G401 (cell line): ENCODE results near the gene AK8. TPM values are rescaled to one million over a fixed set of nuclear protein-coding genes. Genes with fewer than 3 reads are reported as not detected.

Experiments
- DNase-seq: peaks from one replicate; pipeline ENCODE4 v3.0.0-alpha.2; 2015; ENCODE audit warnings: low spot score
- in situ Hi-C: cut with HindIII; loops from 2 replicates; pipeline ENCODE4 v1.10.0; 2016; ENCODE audit warnings: low sequenced_read_pairs, mixed read lengths
- total RNA-seq: library from RNA; depleted of rRNA; stranded (reverse); fragments of >200 nt; shearing (Covaris generic); gene quantifications from 2 replicates; pipeline ENCODE4 v1.2.3, GENCODE V29; 2014

AK8 gene
- total RNA-seq, 1 experiment from 2014 or later, result 3.6 TPM

DNA sequence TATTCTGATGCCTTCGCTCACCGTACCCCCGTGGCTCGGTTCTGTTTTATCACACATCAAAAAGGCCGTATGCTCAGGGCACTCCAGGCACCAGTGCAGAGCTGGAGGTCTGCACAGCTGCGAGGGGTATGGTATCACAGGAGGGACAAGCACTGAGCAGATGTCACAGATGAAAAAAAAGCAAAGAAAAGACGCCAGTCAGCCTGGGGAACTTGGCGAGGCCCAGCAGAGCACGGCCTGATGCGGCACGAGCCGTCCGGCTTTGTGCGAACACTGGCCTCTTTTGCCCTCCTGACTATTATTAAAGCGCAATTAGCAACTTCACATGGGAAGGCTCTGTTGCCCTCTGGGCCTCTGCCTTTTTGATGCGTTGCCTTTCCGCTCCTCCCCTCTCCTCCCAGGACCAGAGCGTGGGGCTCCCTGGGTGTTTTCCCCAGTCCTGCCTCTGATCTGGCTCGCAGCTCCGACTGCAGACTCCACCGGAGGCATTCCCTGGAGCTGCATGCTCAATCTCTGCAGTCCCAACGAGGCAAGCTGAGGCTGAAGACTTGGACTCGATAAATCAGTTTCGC is 44.4 kb downstream of the AK8 start:
- in situ Hi-C loops, result no loop called here
- DNase-seq, result no peak

- in situ Hi-C loops, result no loop called here
- no peak for DNase-seq
These were observed 45.8 kb downstream of the AK8 start for GRCh38 chr9:132832171-132832881.

DNA sequence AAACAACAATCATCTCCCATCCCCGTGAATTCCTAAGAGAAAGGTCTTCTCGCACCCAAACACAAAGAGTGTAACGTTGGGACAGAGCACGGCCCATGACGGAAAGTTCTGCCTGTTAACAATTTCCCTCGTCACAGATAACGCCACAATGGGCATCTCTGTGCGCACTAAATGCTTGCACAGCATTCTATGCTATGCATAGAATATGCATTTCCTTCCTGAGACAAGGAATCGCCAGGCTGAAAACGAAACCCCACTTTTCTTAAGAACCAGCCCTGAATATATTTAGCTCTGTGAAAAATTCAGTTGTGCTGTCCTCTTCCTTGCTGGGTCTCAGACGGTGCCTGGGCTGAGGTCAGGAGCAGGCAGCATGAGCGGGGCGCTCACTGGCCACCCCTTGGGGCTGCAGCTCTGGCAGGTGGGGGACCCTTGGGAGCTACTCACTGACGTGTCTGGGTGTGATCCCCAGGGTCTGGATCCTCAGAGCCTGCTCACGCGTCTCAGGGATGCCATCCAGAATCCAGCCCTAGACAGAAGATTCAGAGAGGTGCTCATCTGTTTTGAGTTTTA is 49.8 kb downstream of the AK8 start:
- no peak for DNase-seq
- in situ Hi-C loops, result no loop called here

DNA sequence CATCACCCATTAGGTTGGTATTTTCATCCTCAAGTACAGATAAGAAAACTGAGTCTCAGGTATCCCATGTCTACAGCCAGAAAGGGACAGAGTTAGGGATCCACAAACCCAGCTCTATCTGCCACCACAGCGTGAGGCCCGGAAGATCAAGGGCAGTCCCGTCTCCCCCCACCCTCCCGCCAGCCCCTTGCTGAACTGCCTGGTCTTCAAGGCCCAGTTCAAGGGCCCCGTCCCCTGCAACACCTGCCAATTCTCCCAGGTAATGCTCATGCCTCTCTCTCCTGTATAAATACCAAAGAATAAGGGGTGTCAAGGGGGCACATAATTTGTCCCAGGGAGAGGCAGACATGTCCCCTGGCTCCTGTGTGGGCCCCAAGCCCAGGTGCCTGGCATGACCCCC is 50.7 kb downstream of the AK8 start:
- in situ Hi-C loops, result no loop called here
- no peak for DNase-seq

- DNase-seq, result no peak
- in situ Hi-C loops, result no loop called here
These were observed 51.3 kb downstream of the AK8 start for GRCh38 chr9:132826621-132827365.

DNA sequence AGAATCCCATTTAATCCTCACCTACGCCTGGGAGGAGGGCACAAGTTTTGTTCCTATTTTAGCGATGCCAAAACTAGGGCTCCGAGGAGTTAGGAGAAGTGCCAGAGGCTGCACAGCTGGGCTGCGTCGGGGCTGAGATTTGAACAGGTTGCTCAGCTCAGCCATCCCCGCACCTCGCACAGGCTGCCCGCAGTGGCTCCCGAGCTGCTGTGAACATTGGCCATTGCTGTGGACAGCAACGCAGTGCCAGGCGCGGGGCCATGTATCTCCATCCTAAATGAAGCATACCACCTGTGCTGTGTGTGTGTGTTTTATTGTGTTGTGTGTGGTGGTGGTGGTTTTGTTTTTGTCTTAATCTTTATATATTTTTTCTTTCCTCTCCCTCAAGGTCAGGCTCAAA is 52.0 kb downstream of the AK8 start:
- in situ Hi-C loops, result no loop called here
- no peak for DNase-seq

GRCh38 chr9:132825430-132825829 is 52.7 kb downstream of the AK8 start:
- DNase-seq, result no peak
- in situ Hi-C loops, result no loop called here

DNA sequence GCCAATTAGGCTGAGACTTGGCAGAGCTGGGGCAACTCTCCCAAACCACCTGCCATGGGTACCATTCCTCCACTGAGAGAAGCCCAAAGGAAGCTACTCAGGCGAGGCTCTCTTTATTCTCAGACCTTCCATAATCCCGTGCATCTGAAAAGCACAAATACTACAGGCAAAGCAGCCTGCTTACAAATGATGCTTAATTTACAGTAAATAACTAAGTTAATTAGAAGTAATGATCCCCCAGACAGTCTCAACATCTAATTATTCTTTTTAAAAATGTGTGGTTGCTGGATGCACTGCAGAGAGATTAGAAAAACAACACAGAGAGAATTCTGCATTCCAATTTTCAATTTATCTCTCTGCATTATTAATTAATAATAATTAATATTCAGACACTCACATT is 53.1 kb downstream of the AK8 start:
- no peak for DNase-seq
- in situ Hi-C loops, result no loop called here

GRCh38 chr9:132824151-132824550 is 53.9 kb downstream of the AK8 start:
- in situ Hi-C loops, result no loop called here
- DNase-seq, result no peak

- in situ Hi-C loops, result no loop called here
- no peak for DNase-seq
These were observed 54.5 kb downstream of the AK8 start for GRCh38 chr9:132823370-132824145.

DNA sequence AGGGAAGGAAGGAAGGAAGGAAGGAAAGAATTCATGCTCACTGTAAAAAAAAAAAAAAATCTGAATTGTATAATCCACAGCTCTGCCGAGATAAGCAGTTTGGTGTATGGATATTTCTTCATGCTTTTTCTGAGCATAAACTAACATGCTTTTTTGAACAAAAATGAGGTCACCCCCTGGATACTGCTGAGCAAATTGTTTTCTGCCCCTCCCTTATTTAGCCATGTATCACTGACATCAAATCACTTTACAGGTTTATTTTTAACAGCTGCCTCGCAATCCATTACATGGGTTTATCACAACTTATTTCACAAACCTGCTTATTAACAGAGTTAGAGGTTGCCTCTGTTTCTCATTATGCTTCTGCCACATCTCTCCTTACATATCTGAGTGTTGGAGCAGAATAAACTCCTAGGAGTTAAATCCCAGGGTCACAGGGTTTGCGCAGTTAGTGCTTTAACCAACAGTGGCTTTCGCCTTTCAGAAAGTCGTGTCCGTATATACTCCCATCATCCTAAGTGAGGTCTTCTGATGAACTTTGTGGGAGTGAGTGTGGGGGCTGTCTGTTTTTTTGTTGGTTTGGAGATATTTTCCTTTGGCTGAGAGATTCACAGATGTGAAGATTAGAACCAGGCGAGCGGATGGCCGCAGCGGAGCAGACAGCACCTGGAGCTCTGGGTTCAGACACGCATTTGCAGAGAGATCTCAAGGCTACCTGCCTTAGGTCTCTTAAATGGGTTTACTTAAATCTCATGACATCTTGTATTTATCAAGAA is 57.7 kb downstream of the AK8 start:
- in situ Hi-C loops, result no loop called here
- DNase-seq, result no peak

GRCh38 chr9:132818588-132818987 is 59.5 kb downstream of the AK8 start:
- in situ Hi-C loops, result no loop called here
- DNase-seq, result no peak

GRCh38 chr9:132814937-132815336 is 63.1 kb downstream of the AK8 start:
- in situ Hi-C loops, result no loop called here
- DNase-seq, result no peak

- DNase-seq, result no peak
- in situ Hi-C loops, result no loop called here
These were observed 64.8 kb downstream of the AK8 start for GRCh38 chr9:132813115-132813771.

DNA sequence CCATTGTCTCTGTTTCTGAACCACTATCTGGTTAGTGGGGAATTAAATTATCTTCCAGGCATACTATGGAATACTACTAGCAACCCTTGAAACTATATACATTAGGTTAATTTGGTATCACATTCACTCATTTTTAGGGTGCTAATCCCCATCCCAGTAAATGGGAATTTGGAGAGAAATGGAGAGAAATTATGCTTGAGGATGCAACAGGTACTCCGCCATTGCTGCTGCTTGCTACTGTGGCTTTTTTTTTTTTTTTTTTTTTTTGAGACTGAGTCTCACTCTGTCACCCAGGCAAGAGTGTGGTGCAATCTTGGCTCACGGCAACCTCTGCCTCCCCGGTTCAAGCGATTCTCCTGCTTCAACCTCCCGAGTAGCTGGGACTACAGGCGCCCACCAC is 66.1 kb downstream of the AK8 start:
- no peak for DNase-seq
- in situ Hi-C loops, result no loop called here

- in situ Hi-C loops, result no loop called here
- DNase-seq, result no peak
These were observed 67.8 kb downstream of the AK8 start for GRCh38 chr9:132810314-132810713.

GRCh38 chr9:132809677-132810271 is 68.3 kb downstream of the AK8 start:
- DNase-seq, result no peak
- in situ Hi-C loops, result no loop called here

GRCh38 chr9:132808645-132809044 is 69.4 kb downstream of the AK8 start:
- in situ Hi-C loops, result no loop called here

More at GRCh38 chr9:132808645-132809044, 69.4 kb downstream of the AK8 start:
- DNase-seq, result no peak
